SK-N-SH treated with all-trans-retinoic acid at 6 μM for 48 hours (cell line): ENCODE data around the gene RAET1L.

ENCODE experiments used
- ATAC-seq: fragments of 200-7000 bp; cut with Tn5 transposase; 3 replicates; pipeline ENCODE4 v1.9.1; 2020; ENCODE audit warnings: mild to moderate bottlenecking, moderate library complexity
- ARNTL ChIP-seq: fragments of 450-650 bp; formaldehyde crosslinking; IDR thresholded peaks from 2 replicates; pipeline ENCODE4 v1.5.0; 2020; ENCODE audit warnings: low read depth, mild to moderate bottlenecking, moderate library complexity, borderline replicate concordance
- BACH2 ChIP-seq: fragments of 250-450 bp; sonication (Bioruptor Pico); IDR thresholded peaks from 2 replicates; pipeline ENCODE4 v1.9.0; 2021; ENCODE audit warnings: mild to moderate bottlenecking, borderline replicate concordance
- CREB5 ChIP-seq: fragments of 250-450 bp; sonication (Bioruptor Pico); IDR thresholded peaks from 2 replicates; pipeline ENCODE4 v1.5.1; 2020; ENCODE audit warnings: low read depth, mild to moderate bottlenecking, moderate library complexity
- CSDC2 ChIP-seq: fragments of 250-450 bp; sonication (Bioruptor Pico); IDR thresholded peaks from 2 replicates; pipeline ENCODE4 v1.5.0; 2020; ENCODE audit warnings: mild to moderate bottlenecking, moderate library complexity
- GLIS3 ChIP-seq: fragments of 250-450 bp; sonication (Bioruptor Pico); IDR thresholded peaks from 2 replicates; pipeline ENCODE4 v1.5.0; 2020; ENCODE audit warnings: mild to moderate bottlenecking, moderate library complexity
- ISL1 ChIP-seq: fragments of 250-450 bp; sonication (Bioruptor Pico); IDR thresholded peaks from 2 replicates; pipeline ENCODE4 v2.1.2; 2022; ENCODE audit warnings: mild to moderate bottlenecking, moderate library complexity
- OSR1 ChIP-seq: fragments of 250-450 bp; sonication (Bioruptor Pico); IDR thresholded peaks from 2 replicates; pipeline ENCODE4 v1.8.0; 2022; ENCODE audit warnings: moderate library complexity, mild to moderate bottlenecking, inconsistent platforms
- PATZ1 ChIP-seq: fragments of 250-450 bp; sonication (Bioruptor Pico); IDR thresholded peaks from 2 replicates; pipeline ENCODE4 v1.8.0; 2020; ENCODE audit warnings: mild to moderate bottlenecking, moderate library complexity, borderline replicate concordance
- POU6F1 ChIP-seq: fragments of 250-450 bp; sonication (Bioruptor Pico); IDR thresholded peaks from 2 replicates; pipeline ENCODE4 v1.8.0; 2021; ENCODE audit warnings: low read depth, mild to moderate bottlenecking, moderate library complexity, borderline replicate concordance
- PPARA ChIP-seq: fragments of 250-450 bp; sonication (Bioruptor Pico); IDR thresholded peaks from 2 replicates; pipeline ENCODE4 v1.5.0; 2020; ENCODE audit warnings: mild to moderate bottlenecking, borderline replicate concordance
- SNAI2 ChIP-seq: fragments of 250-450 bp; sonication (Bioruptor Pico); IDR thresholded peaks from 2 replicates; pipeline ENCODE4 v1.5.0; 2020; ENCODE audit warnings: mild to moderate bottlenecking, moderate library complexity
- TCF4 ChIP-seq: fragments of 250-450 bp; sonication (Bioruptor Pico); IDR thresholded peaks from 2 replicates; pipeline ENCODE4 v1.8.0; 2021; ENCODE audit warnings: mild to moderate bottlenecking, moderate library complexity, borderline replicate concordance
- TOX ChIP-seq: fragments of 250-450 bp; sonication (Bioruptor Pico); IDR thresholded peaks from 2 replicates; pipeline ENCODE4 v1.8.0; 2021; ENCODE audit warnings: mild to moderate bottlenecking, moderate library complexity, borderline replicate concordance
- TSHZ2 ChIP-seq: fragments of 250-450 bp; sonication (Bioruptor Pico); IDR thresholded peaks from 2 replicates; pipeline ENCODE4 v1.5.0; 2020; ENCODE audit warnings: mild to moderate bottlenecking, moderate library complexity
- ZC3H10 ChIP-seq: fragments of 250-450 bp; sonication (Bioruptor Pico); IDR thresholded peaks from 2 replicates; pipeline ENCODE4 v1.5.1; 2021; ENCODE audit warnings: mild to moderate bottlenecking, moderate library complexity
- ZFP3 ChIP-seq: fragments of 250-450 bp; sonication (Bioruptor Pico); IDR thresholded peaks from 2 replicates; pipeline ENCODE4 v1.5.0; 2020; ENCODE audit warnings: mild to moderate bottlenecking, moderate library complexity
- ZNF70 ChIP-seq: fragments of 450-650 bp; formaldehyde crosslinking; IDR thresholded peaks from 2 replicates; pipeline ENCODE4 v1.5.0; 2020; ENCODE audit warnings: mild to moderate bottlenecking, moderate library complexity
- ZNF8 ChIP-seq: fragments of 450-650 bp; formaldehyde crosslinking; IDR thresholded peaks from 2 replicates; pipeline ENCODE4 v1.5.0; 2020; ENCODE audit warnings: mild to moderate bottlenecking, moderate library complexity

Gene RAET1L

GRCh38 chr6:150058986-150059385 lies 33.7 kb upstream of the RAET1L start (continued):
- TF ChIP-seq CREB5: no peak

- no peak for ATAC-seq
- TF ChIP-seq ISL1 (CRISPR knock-in tag): no peak
- TF ChIP-seq ARNTL (CRISPR knock-in tag): no peak
- TF ChIP-seq POU6F1 (CRISPR knock-in tag): no peak
- no peak for TF ChIP-seq TCF4 (CRISPR knock-in tag)
- no peak for TF ChIP-seq TOX (CRISPR knock-in tag)
- no peak for TF ChIP-seq TSHZ2
- no peak for TF ChIP-seq BACH2
- TF ChIP-seq ZC3H10 (CRISPR knock-in tag): no peak
- no peak for TF ChIP-seq ZFP3 (CRISPR knock-in tag)
- no peak for TF ChIP-seq OSR1 (CRISPR knock-in tag)
- no peak for TF ChIP-seq GLIS3 (CRISPR knock-in tag)
- no peak for TF ChIP-seq SNAI2
- no peak for TF ChIP-seq PPARA (CRISPR knock-in tag)
- TF ChIP-seq CREB5: no peak
- TF ChIP-seq CSDC2 (CRISPR knock-in tag): no peak
- no peak for TF ChIP-seq PATZ1 (CRISPR knock-in tag)
- no peak for TF ChIP-seq ZNF8 (CRISPR knock-in tag)
- no peak for TF ChIP-seq ZNF70 (CRISPR knock-in tag)
Observed at GRCh38 chr6:150058231-150058792, 33.0 kb upstream of the RAET1L start.

- TF ChIP-seq PATZ1 (CRISPR knock-in tag) (no peak), ZNF70 (CRISPR knock-in tag) (no peak), OSR1 (CRISPR knock-in tag) (no peak), ZNF8 (CRISPR knock-in tag) (no peak), ARNTL (CRISPR knock-in tag) (no peak), SNAI2 (no peak)
- no peak for ATAC-seq
Observed at GRCh38 chr6:150057501-150057951, 32.2 kb upstream of the RAET1L start.
